MM.1S (cell line): ENCODE data around the gene TANGO2.

Experiments
- DNase-seq: peaks from one replicate; pipeline ENCODE4 v3.0.0-alpha.2; 2015
- H2AFZ ChIP-seq: fragments of 300-600 bp; sonication (generic); 2 replicates; pipeline ENCODE4 v1.6.0; 2016; ENCODE audit warnings: antibody characterized with exemption, low read length
- H3F3A ChIP-seq: fragments of 300-600 bp; sonication (generic); 2 replicates; pipeline ENCODE4 v1.6.1; 2016; ENCODE audit warnings: mild to moderate bottlenecking, antibody characterized with exemption, low read length, moderate library complexity, mixed read lengths; ENCODE audit not compliant: insufficient read depth
- H3K27ac ChIP-seq: fragments of 300-600 bp; sonication (generic); 2 replicates; pipeline ENCODE4 v1.5.1; 2016; ENCODE audit warnings: mild to moderate bottlenecking, low read length
- H3K27me3 ChIP-seq: fragments of 300-600 bp; sonication (generic); replicated peaks from 2 replicates; pipeline ENCODE4 v1.6.0; 2016; ENCODE audit warnings: low read length; ENCODE audit not compliant: insufficient read depth
- H3K36me3 ChIP-seq: fragments of 300-600 bp; sonication (generic); replicated peaks from 2 replicates; pipeline ENCODE4 v1.6.1; 2016; ENCODE audit warnings: mild to moderate bottlenecking, low read length, mixed read lengths; ENCODE audit not compliant: insufficient read depth
- H3K4me1 ChIP-seq: fragments of 300-600 bp; sonication (generic); 2 replicates; pipeline ENCODE4 v1.6.1; 2016; ENCODE audit warnings: low read length, mixed read lengths
- H3K4me2 ChIP-seq: fragments of 300-600 bp; sonication (generic); 2 replicates; pipeline ENCODE4 v1.6.0; 2016; ENCODE audit warnings: low read depth, low read length
- H3K4me3 ChIP-seq: fragments of 300-600 bp; sonication (generic); 2 replicates; pipeline ENCODE4 v1.5.1; 2016; ENCODE audit warnings: low read length, mixed read lengths
- H3K79me2 ChIP-seq: fragments of 300-600 bp; sonication (generic); 2 replicates; pipeline ENCODE4 v1.6.1; 2016; ENCODE audit warnings: mixed run types, low read length, mixed read lengths
- H3K9ac ChIP-seq: fragments of 300-600 bp; sonication (generic); 2 replicates; pipeline ENCODE4 v1.6.1; 2016; ENCODE audit warnings: low read length, mixed read lengths
- H3K9me2 ChIP-seq: fragments of 300-600 bp; sonication (generic); replicated peaks from 2 replicates; pipeline ENCODE4 v1.6.1; 2016; ENCODE audit warnings: mild to moderate bottlenecking, low read length, mixed read lengths; ENCODE audit not compliant: insufficient read depth
- H3K9me3 ChIP-seq: fragments of 300-600 bp; sonication (generic); replicated peaks from 2 replicates; pipeline ENCODE4 v1.6.1; 2016; ENCODE audit warnings: mild to moderate bottlenecking, low read length, mixed read lengths; ENCODE audit not compliant: insufficient read depth
- H4K20me1 ChIP-seq: fragments of 300-600 bp; sonication (generic); 2 replicates; pipeline ENCODE4 v1.6.1; 2016; ENCODE audit warnings: mild to moderate bottlenecking, low read length, moderate library complexity, mixed read lengths; ENCODE audit not compliant: insufficient read depth
- CTCF ChIP-seq: fragments of 300-600 bp; sonication (generic); IDR thresholded peaks from 2 replicates; pipeline ENCODE4 v1.5.1; 2016; ENCODE audit warnings: antibody characterized with exemption, low read length, mixed read lengths
- EZH2 ChIP-seq: fragments of 300-600 bp; sonication (generic); optimal IDR thresholded peaks from 2 replicates; pipeline ENCODE3; 2017; ENCODE audit warnings: low read depth, mild to moderate bottlenecking, antibody characterized with exemption, low read length, mixed read lengths
- EZH2phosphoT487 ChIP-seq: fragments of 300-600 bp; sonication (generic); IDR thresholded peaks from 2 replicates; pipeline ENCODE4 v1.6.1; 2018; ENCODE audit warnings: antibody characterized with exemption, low read length

The TANGO2 gene

GRCh38 chr22:19992921-19993355 is 28.0 kb upstream of the TANGO2 start:
- TF ChIP-seq CTCF (no peak), EZH2 (no peak), EZH2phosphoT487 (no peak)
- H3K4me2 ChIP-seq: no peak overlapping the region
- H3K9me3 ChIP-seq: no peaks in the 10 kb centered on the region
- H3K4me1 ChIP-seq: no peaks in the 10 kb centered on the region
- H3F3A ChIP-seq: no peaks in the 10 kb centered on the region
- H3K4me3 ChIP-seq: no peak overlapping the region
- no peaks in the 10 kb centered on the region for H3K36me3 ChIP-seq
- no peaks in the 10 kb centered on the region for H4K20me1 ChIP-seq
- no peak overlapping the region for H3K27ac ChIP-seq
- no peaks in the 10 kb centered on the region for H3K9me2 ChIP-seq
- H3K9ac ChIP-seq: no peak overlapping the region
- H3K79me2 ChIP-seq: no peaks in the 10 kb centered on the region
- H2AFZ ChIP-seq: no peak overlapping the region
- peaks cover 85% of the 10 kb centered on the region for H3K27me3 ChIP-seq
- DNase-seq: no peak

- H3K36me3 ChIP-seq: no peaks in the 10 kb centered on the region
- no peaks in the 10 kb centered on the region for H3K79me2 ChIP-seq
- H3K27ac ChIP-seq: no peak overlapping the region
- no peak overlapping the region for H3K4me2 ChIP-seq
- H2AFZ ChIP-seq: no peak overlapping the region
- no peak for TF ChIP-seq EZH2
- no peak for TF ChIP-seq EZH2phosphoT487
- no peak for TF ChIP-seq CTCF
- no peaks in the 10 kb centered on the region for H3K9me3 ChIP-seq
- no peak for DNase-seq
- no peaks in the 10 kb centered on the region for H3F3A ChIP-seq
- H3K4me3 ChIP-seq: no peak overlapping the region
- H3K27me3 ChIP-seq: peaks cover 94% of the 10 kb centered on the region
- no peaks in the 10 kb centered on the region for H3K9me2 ChIP-seq
- no peak overlapping the region for H3K9ac ChIP-seq
- no peaks in the 10 kb centered on the region for H3K4me1 ChIP-seq
- no peaks in the 10 kb centered on the region for H4K20me1 ChIP-seq
Measured at GRCh38 chr22:19993926-19994325, 27.0 kb upstream of the TANGO2 start.

GRCh38 chr22:19994851-19995610 is 25.9 kb upstream of the TANGO2 start:
- H3K9me2 ChIP-seq: no peaks in the 10 kb centered on the region
- no peaks in the 10 kb centered on the region for H3K4me1 ChIP-seq
- TF ChIP-seq EZH2 (no peak), EZH2phosphoT487 (no peak), CTCF (no peak)
- peaks cover 87% of the 10 kb centered on the region for H3K27me3 ChIP-seq
- H2AFZ ChIP-seq: no peak overlapping the region
- DNase-seq: no peak
- H3K9me3 ChIP-seq: no peaks in the 10 kb centered on the region
- H3K9ac ChIP-seq: no peak overlapping the region
- no peaks in the 10 kb centered on the region for H3K79me2 ChIP-seq
- no peaks in the 10 kb centered on the region for H3F3A ChIP-seq
- no peaks in the 10 kb centered on the region for H3K36me3 ChIP-seq
- no peak overlapping the region for H3K27ac ChIP-seq
- H3K4me2 ChIP-seq: no peak overlapping the region
- no peak overlapping the region for H3K4me3 ChIP-seq
- no peaks in the 10 kb centered on the region for H4K20me1 ChIP-seq
